ENCODE results near the gene ITGB7.
"Not testable (repeated sequence)": the region's sequence is repeated elsewhere in the genome, so short reads cannot be mapped to it uniquely, and the experiment has no call there.

ITGB7 gene

DNA sequence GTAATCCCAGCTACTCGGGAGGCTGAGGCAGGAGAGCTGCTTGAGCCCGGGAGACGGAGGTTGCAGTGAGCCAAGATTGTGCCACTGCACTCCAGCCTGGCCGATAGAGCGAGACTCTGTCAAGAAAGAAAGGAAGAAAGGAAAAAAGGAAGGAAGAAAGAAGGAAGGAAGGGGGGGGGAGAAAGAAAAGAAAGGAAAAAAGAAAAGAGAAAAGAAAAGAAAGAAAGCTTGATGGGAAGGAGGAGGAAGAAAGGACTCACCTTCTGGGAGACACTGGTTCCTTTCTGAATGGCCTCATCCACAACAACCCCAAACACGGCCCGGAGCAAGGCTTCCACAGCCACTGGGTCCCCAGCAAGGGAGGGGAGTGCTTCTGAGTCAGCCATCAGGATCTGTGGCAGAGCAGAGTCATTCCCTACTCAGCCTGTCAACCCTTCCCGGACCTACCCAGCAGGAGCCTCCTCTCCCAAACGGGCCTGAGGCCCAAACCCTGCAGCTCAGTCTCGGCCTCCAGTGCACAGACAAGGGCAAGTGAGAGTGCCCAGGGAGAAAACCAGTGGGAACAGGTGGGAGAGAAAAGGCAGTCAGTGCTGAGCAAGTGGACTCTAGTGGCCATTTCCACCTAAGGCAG, 33.9 kb downstream of the ITGB7 start:
- Mint-ChIP-seq H3K9me3 (no peaks in the 10 kb centered on the region), H3K27ac (no peak overlapping the region), H3K27me3 (ENCODE audit: low read depth) (no peaks in the 10 kb centered on the region), H3K36me3 (ENCODE audit: low read depth) (peaks cover 5% of the 10 kb centered on the region), H3K4me3 (no peak overlapping the region), H3K4me1 (ENCODE audit: low read depth) (peaks cover 4% of the 10 kb centered on the region)

DNA sequence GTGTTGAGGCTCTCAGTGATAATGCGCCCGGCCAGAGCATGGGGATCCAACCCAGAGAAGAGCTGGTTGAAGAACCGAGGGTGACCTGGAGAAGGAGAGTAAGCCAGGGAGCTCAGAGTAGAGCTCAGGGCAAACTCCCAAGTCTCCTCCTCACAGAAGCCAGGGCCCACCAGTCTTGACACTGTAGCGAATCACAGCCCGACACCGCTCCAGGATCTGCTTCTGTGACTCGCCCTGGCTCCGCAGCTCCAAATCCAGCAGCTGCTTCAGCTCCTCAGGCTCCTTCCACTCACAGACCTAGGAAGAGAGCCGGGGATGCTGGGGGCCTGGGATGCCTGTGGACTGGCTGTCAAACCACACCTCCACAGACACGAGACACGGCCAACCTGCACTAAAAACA, 34.7 kb downstream of the ITGB7 start:
- no peak overlapping the region for H3K27ac Mint-ChIP-seq
- no peaks in the 10 kb centered on the region for H3K9me3 Mint-ChIP-seq
- H3K27me3 Mint-ChIP-seq (ENCODE audit: low read depth) = no peaks in the 10 kb centered on the region
- H3K4me1 Mint-ChIP-seq (ENCODE audit: low read depth) = peaks cover 4% of the 10 kb centered on the region
- no peak overlapping the region for H3K4me3 Mint-ChIP-seq
- H3K36me3 Mint-ChIP-seq (ENCODE audit: low read depth) = peaks cover 5% of the 10 kb centered on the region

DNA sequence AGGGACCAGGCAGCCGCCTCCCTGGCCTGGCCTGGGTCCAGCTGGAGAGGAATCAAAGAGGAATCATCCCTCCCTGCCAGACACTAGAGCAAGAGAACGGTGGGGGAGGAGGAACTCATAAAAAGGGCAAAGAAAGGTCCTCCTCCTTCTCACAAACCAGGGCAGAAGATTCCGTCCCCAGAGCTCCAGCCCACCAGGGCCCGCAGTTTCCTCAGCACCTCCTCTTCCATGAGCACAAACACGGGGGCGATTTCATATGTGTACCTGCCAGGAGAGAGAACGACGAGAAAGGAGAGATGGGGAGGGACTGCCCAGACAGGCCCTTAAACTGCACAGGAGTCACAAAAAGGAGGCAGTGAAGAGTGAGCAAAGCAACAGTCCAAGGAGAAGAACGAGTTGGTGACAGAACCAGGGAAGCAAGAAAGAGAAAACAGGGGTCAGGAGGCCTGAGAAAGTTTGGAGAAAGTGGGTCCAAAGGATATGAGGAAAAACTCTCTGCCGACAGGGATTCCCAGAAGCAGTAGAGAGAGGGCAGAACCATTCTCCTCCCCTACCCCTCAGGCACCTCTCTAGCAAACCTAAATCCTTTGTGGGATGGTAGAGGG, 35.2 kb downstream of the ITGB7 start:
- Mint-ChIP-seq H3K27me3 (ENCODE audit: low read depth) (no peaks in the 10 kb centered on the region), H3K4me3 (no peak overlapping the region), H3K9me3 (no peaks in the 10 kb centered on the region), H3K4me1 (ENCODE audit: low read depth) (peaks cover 4% of the 10 kb centered on the region), H3K27ac (no peak overlapping the region), H3K36me3 (ENCODE audit: low read depth) (peaks cover 5% of the 10 kb centered on the region)

DNA sequence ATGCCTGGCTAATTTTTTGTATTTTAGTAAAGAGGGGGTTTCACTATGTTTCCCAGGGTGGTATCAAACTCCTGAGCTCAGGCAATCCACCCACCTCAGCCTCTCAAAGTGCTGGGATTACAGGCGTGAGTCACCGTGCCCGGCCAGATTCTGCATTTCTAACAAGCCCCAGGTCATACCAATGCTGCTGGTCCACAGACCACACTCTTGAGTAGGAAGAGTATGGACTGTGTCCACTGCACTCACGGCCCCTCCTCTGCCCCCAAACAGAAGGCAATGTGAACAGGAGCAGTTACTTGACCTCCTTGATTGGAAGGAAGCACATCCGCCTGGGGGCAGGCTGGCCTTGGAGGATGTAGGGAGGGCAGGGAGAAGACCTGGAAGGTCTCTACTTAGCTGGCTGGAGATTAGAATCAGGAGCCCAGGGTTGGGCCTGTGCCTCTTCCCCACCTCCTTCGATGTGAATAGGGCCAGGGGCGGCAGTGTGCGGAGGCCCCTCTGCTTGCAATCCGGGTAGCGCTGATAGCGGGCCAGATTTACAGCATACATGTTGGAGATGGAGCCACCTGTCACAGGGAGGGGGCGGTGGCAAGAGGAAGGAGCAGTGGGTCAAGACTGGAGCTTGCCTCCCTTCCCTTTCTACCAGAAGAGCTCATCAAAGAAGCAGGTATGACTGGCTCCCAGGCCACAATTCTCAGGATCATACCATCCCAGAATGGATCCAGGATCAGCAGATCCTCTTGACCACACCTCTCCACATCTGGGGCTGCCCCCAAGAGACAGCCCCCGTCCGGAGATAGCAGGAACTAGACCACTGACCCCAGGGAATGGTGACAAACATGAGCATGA, 36.0 kb downstream of the ITGB7 start:
- no peak overlapping the region for H3K27ac Mint-ChIP-seq
- H3K4me1 Mint-ChIP-seq (ENCODE audit: low read depth) = peaks cover 4% of the 10 kb centered on the region
- H3K9me3 Mint-ChIP-seq = no peaks in the 10 kb centered on the region
- H3K4me3 Mint-ChIP-seq = no peak overlapping the region
- H3K36me3 Mint-ChIP-seq (ENCODE audit: low read depth) = peaks cover 5% of the 10 kb centered on the region
- no peaks in the 10 kb centered on the region for H3K27me3 Mint-ChIP-seq (ENCODE audit: low read depth)

DNA sequence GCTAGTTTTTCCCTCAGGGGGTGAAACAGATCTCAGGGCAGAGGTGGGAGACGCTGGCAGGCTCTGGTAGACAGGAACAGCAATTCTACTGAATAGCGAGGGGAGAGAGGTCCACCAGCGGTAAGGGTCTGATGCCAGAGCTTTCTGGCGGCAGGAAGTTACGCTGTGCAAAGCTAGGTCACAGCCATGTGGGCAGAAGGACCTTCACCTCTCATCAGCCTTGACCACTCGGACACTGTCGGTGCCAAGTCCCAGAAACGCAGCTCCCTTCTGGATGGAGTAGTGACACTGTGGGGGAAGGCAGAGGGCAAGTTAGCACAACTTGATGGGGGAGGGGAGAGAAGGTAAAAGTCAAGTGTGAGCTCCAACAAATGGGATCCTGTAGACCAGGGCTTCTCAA, 36.8 kb downstream of the ITGB7 start:
- Mint-ChIP-seq H3K36me3 (ENCODE audit: low read depth) (peaks cover 5% of the 10 kb centered on the region), H3K27ac (no peak overlapping the region), H3K9me3 (no peaks in the 10 kb centered on the region), H3K27me3 (ENCODE audit: low read depth) (no peaks in the 10 kb centered on the region), H3K4me1 (ENCODE audit: low read depth) (peaks cover 4% of the 10 kb centered on the region), H3K4me3 (no peak overlapping the region)

DNA sequence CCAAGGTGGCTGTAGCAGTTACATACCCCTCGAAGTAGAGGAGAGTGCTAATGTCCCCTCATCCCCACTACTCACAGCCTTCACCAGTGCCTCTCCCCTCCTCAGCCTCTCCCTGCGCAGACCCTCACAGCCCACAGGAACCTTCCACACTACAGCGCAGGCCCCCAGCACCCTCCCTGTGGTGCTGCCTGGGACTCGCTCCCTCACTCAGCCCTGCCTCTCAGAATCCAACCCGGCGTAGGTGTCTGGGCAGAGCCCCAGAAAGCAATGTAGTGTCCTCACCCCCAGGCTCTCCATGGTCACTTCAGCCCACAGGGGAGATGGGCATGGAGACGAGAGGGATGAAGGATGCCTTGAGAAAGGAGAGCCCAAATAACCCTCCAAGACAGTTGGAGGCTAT, 37.4 kb downstream of the ITGB7 start:
- no peaks in the 10 kb centered on the region for H3K27me3 Mint-ChIP-seq (ENCODE audit: low read depth)
- no peaks in the 10 kb centered on the region for H3K9me3 Mint-ChIP-seq
- H3K4me3 Mint-ChIP-seq = no peak overlapping the region
- H3K4me1 Mint-ChIP-seq (ENCODE audit: low read depth) = no peaks in the 10 kb centered on the region
- no peak overlapping the region for H3K27ac Mint-ChIP-seq
- H3K36me3 Mint-ChIP-seq (ENCODE audit: low read depth) = peaks cover 5% of the 10 kb centered on the region

DNA sequence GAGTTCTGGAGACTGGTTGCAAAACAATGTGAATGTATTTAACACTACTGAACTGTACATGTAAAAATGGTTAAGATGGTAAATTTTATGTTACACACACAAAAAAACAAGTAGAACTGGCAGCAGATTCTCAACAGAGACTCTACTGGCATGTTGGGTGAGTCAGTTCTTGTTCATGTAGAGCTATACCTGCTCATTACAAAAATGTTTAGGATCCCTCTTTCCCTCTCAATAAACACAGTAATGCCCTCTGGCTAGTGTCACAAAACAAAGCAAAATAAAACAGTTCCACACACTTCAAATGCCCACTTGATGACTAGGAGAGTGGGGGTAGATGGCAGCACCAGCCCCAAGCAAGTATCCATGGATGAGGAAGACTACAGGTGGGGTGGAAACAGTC, 40.2 kb downstream of the ITGB7 start:
- no peak overlapping the region for H3K27ac Mint-ChIP-seq
- no peaks in the 10 kb centered on the region for H3K27me3 Mint-ChIP-seq (ENCODE audit: low read depth)
- no peak overlapping the region for H3K4me3 Mint-ChIP-seq
- peaks cover 5% of the 10 kb centered on the region for H3K36me3 Mint-ChIP-seq (ENCODE audit: low read depth)
- H3K9me3 Mint-ChIP-seq = no peaks in the 10 kb centered on the region
- no peaks in the 10 kb centered on the region for H3K4me1 Mint-ChIP-seq (ENCODE audit: low read depth)

DNA sequence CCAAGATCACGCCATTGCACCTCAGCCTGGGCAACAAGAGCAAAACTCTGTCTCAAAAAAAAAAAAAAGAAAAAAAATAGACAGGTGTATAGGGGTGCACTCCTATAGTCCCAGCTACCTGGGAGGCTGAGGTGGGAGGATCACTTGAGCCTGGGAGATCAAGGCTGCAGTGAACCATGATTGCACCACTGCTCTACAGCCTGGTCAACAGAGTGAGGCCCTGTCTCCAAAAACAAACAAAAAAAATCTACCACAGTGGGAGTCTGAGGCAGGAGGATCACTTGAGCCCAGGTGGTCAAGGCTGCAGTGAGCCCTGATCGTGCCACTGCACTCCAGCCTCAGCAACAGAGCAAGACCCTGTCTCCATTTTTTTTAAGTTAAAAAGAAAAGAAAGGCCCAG, 44.0 kb downstream of the ITGB7 start:
- H3K27me3 Mint-ChIP-seq (ENCODE audit: low read depth); H3K9me3 Mint-ChIP-seq; H3K27ac Mint-ChIP-seq; H3K4me3 Mint-ChIP-seq; H3K36me3 Mint-ChIP-seq (ENCODE audit: low read depth): not testable (repeated sequence)
- H3K4me1 Mint-ChIP-seq (ENCODE audit: low read depth) = peaks cover 10% of the 10 kb centered on the region

DNA sequence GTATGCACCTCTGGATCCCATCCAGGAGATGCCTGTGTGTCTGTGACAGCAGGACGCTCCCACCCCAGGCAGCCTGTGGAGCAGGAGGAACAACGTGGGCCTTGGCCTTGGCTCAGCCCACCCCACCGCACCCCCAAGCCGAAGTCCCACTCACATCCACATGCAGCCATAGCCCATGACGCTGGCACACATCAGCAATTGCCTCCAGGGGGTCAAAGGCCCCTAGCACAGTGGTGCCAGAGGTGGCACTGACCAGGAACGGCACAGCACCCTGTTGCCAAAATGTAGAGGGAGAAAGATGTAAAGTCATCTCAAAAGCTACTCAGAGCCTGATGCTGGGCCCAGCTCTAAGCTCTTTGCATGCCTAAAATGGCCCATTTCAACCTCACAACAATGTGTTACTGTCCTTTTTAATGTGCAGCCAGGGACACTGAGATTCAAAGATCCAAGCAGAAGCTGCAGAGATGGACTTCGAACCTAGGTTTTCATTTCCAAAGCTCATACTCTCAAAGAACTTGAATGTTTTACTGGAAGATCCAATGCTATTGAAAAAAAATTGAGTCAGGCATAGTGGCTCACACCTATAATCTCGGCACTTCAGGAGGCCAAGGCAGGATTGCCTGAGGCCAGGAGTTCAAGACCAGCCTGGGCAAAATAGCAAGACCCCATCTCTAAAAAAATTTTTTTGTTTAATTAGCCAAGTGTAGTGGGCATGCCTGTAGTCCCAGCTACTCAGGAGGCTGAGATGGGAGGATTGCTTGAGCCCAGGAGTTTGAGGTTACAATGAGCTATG, 45.7 kb downstream of the ITGB7 start:
- H3K4me1 Mint-ChIP-seq (ENCODE audit: low read depth) = peaks cover 10% of the 10 kb centered on the region
- no peaks in the 10 kb centered on the region for H3K27me3 Mint-ChIP-seq (ENCODE audit: low read depth)
- no peak overlapping the region for H3K27ac Mint-ChIP-seq
- no peaks in the 10 kb centered on the region for H3K9me3 Mint-ChIP-seq
- H3K4me3 Mint-ChIP-seq = no peak overlapping the region
- peaks cover 3% of the 10 kb centered on the region for H3K36me3 Mint-ChIP-seq (ENCODE audit: low read depth)

DNA sequence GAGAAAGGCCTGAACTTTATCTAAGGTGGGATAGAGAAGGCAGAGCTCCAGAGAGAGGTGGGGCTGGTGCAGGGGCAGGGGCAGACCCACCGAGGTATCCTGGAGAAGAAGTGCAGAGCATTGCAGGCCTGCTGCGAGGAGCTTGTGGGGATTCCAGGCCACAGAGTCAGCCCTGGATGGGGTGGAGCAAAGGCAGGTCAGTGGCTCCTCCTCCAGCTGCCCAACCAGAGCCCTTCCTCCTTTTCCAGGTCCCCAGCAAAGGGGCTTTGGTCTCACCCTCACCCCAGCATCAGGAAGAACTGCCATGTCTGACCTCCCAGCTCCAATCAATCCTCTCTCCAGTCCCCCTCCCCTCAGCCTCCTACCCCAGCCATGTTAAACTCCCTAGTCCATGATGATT, 46.4 kb downstream of the ITGB7 start:
- H3K27ac Mint-ChIP-seq = no peak overlapping the region

DNA sequence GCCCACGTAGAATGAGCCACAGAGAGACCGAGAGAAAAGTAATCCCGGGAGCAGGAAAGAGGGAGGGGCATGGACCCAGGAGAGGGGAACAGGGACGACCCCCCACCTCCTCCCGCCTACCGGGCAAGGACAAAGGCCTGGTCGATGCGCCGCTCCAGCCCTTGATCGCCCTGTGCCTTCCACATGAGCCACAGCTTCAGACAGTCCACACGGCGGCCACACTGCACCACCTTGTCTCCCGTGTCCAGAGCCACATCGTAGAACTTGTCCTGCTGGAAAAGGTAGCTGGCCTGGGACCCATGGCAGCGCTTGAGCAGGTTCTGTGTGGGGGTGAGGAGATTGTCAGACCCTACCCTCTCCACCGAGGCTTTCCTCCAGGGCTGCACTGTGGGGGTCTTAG, 47.1 kb downstream of the ITGB7 start:
- Mint-ChIP-seq H3K27me3 (ENCODE audit: low read depth) (no peaks in the 10 kb centered on the region), H3K4me1 (ENCODE audit: low read depth) (peaks cover 10% of the 10 kb centered on the region), H3K36me3 (ENCODE audit: low read depth) (peaks cover 3% of the 10 kb centered on the region), H3K9me3 (no peaks in the 10 kb centered on the region), H3K27ac (no peak overlapping the region), H3K4me3 (no peak overlapping the region)

More for the DNA sequence above, 46.4 kb downstream of the ITGB7 start:
- Mint-ChIP-seq H3K4me3 (no peak overlapping the region), H3K4me1 (ENCODE audit: low read depth) (peaks cover 10% of the 10 kb centered on the region), H3K36me3 (ENCODE audit: low read depth) (peaks cover 3% of the 10 kb centered on the region), H3K9me3 (no peaks in the 10 kb centered on the region), H3K27me3 (ENCODE audit: low read depth) (no peaks in the 10 kb centered on the region)

DNA sequence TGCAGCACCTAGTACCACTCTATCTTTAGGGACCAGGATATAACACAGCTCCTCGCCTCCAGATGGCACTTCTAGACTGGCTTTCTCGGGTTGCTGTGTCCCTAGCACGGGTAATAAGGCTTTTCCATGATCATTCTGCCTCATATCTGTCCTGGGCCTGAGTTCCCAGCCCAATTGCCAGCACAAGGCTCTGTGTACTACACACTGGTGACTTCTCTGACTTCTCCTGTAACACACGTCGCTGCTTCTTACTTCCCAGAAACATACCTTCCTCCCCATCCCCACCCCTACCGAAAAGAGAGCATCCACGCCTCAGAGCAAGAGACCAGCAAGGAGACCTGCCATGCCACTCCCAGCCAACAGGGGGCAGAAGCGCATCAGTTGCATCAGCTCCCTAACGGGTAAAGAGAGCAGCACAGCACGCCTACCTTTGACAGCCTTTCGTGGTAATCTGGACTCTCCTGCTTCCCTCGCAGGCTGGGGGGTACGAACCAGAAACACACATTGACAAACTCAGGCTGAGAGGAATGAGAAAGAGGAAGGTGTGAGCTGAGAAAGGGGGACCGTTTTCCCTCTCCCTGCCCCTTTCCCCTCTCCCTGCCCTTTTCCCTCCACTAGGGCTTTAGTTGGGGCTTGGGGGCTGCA, 47.7 kb downstream of the ITGB7 start:
- Mint-ChIP-seq H3K27ac (peak overlapping the region; percentile 26), H3K4me1 (ENCODE audit: low read depth) (peaks cover 10% of the 10 kb centered on the region), H3K27me3 (ENCODE audit: low read depth) (no peaks in the 10 kb centered on the region), H3K36me3 (ENCODE audit: low read depth) (peaks cover 3% of the 10 kb centered on the region), H3K9me3 (no peaks in the 10 kb centered on the region), H3K4me3 (no peak overlapping the region)

DNA sequence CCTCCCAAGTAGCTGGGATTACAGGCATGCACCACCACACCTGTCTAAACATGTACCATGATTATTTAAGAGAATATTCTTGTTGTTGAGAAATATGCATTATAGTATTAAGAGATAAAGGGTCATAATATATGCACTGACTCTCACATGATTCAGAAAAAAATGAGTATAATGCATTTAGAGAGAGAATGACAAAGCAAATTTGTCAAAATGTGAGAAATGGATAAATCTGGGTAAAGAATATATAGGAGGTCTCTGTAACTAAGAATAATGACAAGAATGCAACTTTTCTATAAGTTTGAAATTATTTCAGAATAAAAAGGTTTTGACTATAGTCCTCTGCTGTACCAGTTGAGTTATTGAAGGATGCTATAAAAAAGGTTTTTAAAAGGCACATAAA, 54.7 kb downstream of the ITGB7 start:
- H3K36me3 Mint-ChIP-seq (ENCODE audit: low read depth) = no peaks in the 10 kb centered on the region
- H3K9me3 Mint-ChIP-seq = no peaks in the 10 kb centered on the region

DNA sequence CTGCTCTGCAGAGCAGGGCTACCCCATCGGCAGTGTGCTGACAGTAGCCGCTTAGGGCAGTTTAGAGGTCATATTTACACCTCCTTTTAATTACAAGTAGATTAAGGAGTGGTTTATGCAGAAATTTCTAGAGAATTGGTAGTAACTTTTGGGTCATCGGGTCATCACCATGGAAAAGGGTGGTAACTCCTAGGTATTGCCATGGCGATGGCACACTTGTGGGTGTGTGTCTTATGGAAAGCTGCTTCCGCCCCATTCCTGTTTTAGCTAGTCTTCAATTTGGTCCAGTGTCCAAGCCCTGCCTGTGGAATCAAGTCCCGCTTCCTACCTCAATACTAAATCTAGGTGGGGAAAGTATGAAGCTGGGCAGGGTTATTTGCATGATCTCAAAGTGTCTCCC, 56.0 kb downstream of the ITGB7 start:
- H3K4me3 Mint-ChIP-seq = no peak overlapping the region
- H3K36me3 Mint-ChIP-seq (ENCODE audit: low read depth) = no peaks in the 10 kb centered on the region
- H3K9me3 Mint-ChIP-seq = no peaks in the 10 kb centered on the region
- H3K4me1 Mint-ChIP-seq (ENCODE audit: low read depth) = no peaks in the 10 kb centered on the region
- no peaks in the 10 kb centered on the region for H3K27me3 Mint-ChIP-seq (ENCODE audit: low read depth)
- H3K27ac Mint-ChIP-seq = no peak overlapping the region

More for the DNA sequence above, 54.7 kb downstream of the ITGB7 start:
- Mint-ChIP-seq H3K27ac (no peak overlapping the region), H3K4me1 (ENCODE audit: low read depth) (no peaks in the 10 kb centered on the region), H3K27me3 (ENCODE audit: low read depth) (no peaks in the 10 kb centered on the region), H3K4me3 (no peak overlapping the region)
